DND-41 (cell line): ENCODE measurements around the gene BCKDHB.

Source experiments
- ATAC-seq: fragments of 200-7000 bp; cut with Tn5 transposase; 3 replicates; pipeline ENCODE4 v1.9.1; 2021; ENCODE audit warnings: low read depth; ENCODE audit not compliant: insufficient read depth
- DNase-seq: peaks from one replicate; pipeline ENCODE4 v3.0.0-alpha.2; 2020
- H2AFZ ChIP-seq: 2 replicates; pipeline ENCODE4 v1.6.0; 2012; ENCODE audit warnings: low read depth, low read length
- H3K27ac ChIP-seq: 2 replicates; pipeline ENCODE4 v1.5.1; 2012; ENCODE audit warnings: low read length, inconsistent platforms
- H3K27me3 ChIP-seq: fragments of 200-600 bp; sonication (generic); 2 replicates; pipeline ENCODE4 v1.6.0; 2012; ENCODE audit warnings: low read length, mild to moderate bottlenecking, inconsistent platforms; ENCODE audit not compliant: insufficient read depth, poor library complexity
- H3K36me3 ChIP-seq: 2 replicates; pipeline ENCODE4 v1.5.1; 2012; ENCODE audit warnings: low read length, inconsistent platforms; ENCODE audit not compliant: insufficient read depth
- H3K4me1 ChIP-seq: 2 replicates; pipeline ENCODE4 v1.5.1; 2012; ENCODE audit warnings: mild to moderate bottlenecking, low read length; ENCODE audit not compliant: insufficient read depth
- H3K4me2 ChIP-seq: 2 replicates; pipeline ENCODE4 v1.6.0; 2012; ENCODE audit warnings: mild to moderate bottlenecking, moderate library complexity, low read length, inconsistent platforms; ENCODE audit not compliant: insufficient read depth
- H3K4me3 ChIP-seq, 2 experiments: fragments of 200-600 bp in 1 of 2; shearing (Covaris generic) in 1 of 2; 2 replicates each; pipeline ENCODE4 v1.5.1; 2012 to 2016; ENCODE audit warnings: inconsistent platforms in 2 of 2, low read length in 2 of 2, mild to moderate bottlenecking in 2 of 2, low read depth in 1 of 2, moderate library complexity in 1 of 2
- H3K79me2 ChIP-seq: 2 replicates; pipeline ENCODE4 v1.6.0; 2012; ENCODE audit warnings: low read length, inconsistent platforms; ENCODE audit not compliant: insufficient read depth
- H3K9ac ChIP-seq: 2 replicates; pipeline ENCODE4 v1.6.0; 2012; ENCODE audit warnings: low read depth, mild to moderate bottlenecking, inconsistent platforms, low read length, moderate library complexity
- H3K9me3 ChIP-seq: 2 replicates; pipeline ENCODE4 v1.5.1; 2012; ENCODE audit warnings: low read length, moderate library complexity, mild to moderate bottlenecking, inconsistent platforms; ENCODE audit not compliant: insufficient read depth, severe bottlenecking
- H4K20me1 ChIP-seq: 2 replicates; pipeline ENCODE4 v1.6.0; 2012; ENCODE audit warnings: low read length; ENCODE audit not compliant: insufficient read depth
- CTCF ChIP-seq: IDR thresholded peaks from 2 replicates; pipeline ENCODE4 v1.5.1; 2012; ENCODE audit warnings: borderline replicate concordance, low read length, moderate library complexity, mild to moderate bottlenecking; ENCODE audit not compliant: poor library complexity, severe bottlenecking; ENCODE audit errors: extremely low read depth
- EZH2 ChIP-seq: IDR thresholded peaks from 3 replicates; pipeline ENCODE4 v1.6.1; 2012; ENCODE audit warnings: borderline replicate concordance, low read depth, mild to moderate bottlenecking, moderate library complexity, low read length, inconsistent platforms; ENCODE audit not compliant: severe bottlenecking

The BCKDHB gene

GRCh38 chr6:80340686-80341085, 234.2 kb downstream of the BCKDHB start:
- ATAC-seq, result no peak
- Histone ChIP-seq H3K4me2 (no peak overlapping the region), H2AFZ (no peak overlapping the region), H3K79me2 (no peaks in the 10 kb centered on the region), H3K9me3 (no peaks in the 10 kb centered on the region), H3K27ac (no peak overlapping the region), H3K4me1 (no peaks in the 10 kb centered on the region), H3K36me3 (no peaks in the 10 kb centered on the region), H3K9ac (no peak overlapping the region), H3K4me3 (no peak overlapping the region), H3K27me3 (no peaks in the 10 kb centered on the region), H4K20me1 (no peaks in the 10 kb centered on the region)
- TF ChIP-seq CTCF, result no peak
- TF ChIP-seq EZH2, result no peak
- DNase-seq, result no peak

GRCh38 chr6:80341330-80341729, 234.9 kb downstream of the BCKDHB start:
- Histone ChIP-seq H4K20me1 (no peaks in the 10 kb centered on the region), H2AFZ (no peak overlapping the region), H3K79me2 (no peaks in the 10 kb centered on the region), H3K27ac (no peak overlapping the region), H3K4me2 (no peak overlapping the region), H3K9me3 (no peaks in the 10 kb centered on the region), H3K4me3 (no peak overlapping the region), H3K36me3 (no peaks in the 10 kb centered on the region), H3K9ac (no peak overlapping the region), H3K27me3 (no peaks in the 10 kb centered on the region), H3K4me1 (no peaks in the 10 kb centered on the region)
- no peak for DNase-seq
- no peak for ATAC-seq
- TF ChIP-seq CTCF (no peak), EZH2 (no peak)

- Histone ChIP-seq H3K27me3 (no peaks in the 10 kb centered on the region), H3K4me2 (no peak overlapping the region), H2AFZ (no peak overlapping the region), H3K4me3 (no peak overlapping the region), H3K9ac (no peak overlapping the region), H3K27ac (no peak overlapping the region), H3K36me3 (no peaks in the 10 kb centered on the region), H4K20me1 (no peaks in the 10 kb centered on the region), H3K4me1 (no peaks in the 10 kb centered on the region), H3K9me3 (no peaks in the 10 kb centered on the region), H3K79me2 (no peaks in the 10 kb centered on the region)
- ATAC-seq (no peak), DNase-seq (no peak)
- TF ChIP-seq EZH2, result no peak
- TF ChIP-seq CTCF, result no peak
These were observed 237.0 kb downstream of the BCKDHB start for GRCh38 chr6:80343511-80343910.

- H3K4me1 ChIP-seq, result no peaks in the 10 kb centered on the region
- H4K20me1 ChIP-seq, result no peaks in the 10 kb centered on the region
- H2AFZ ChIP-seq, result no peak overlapping the region
- no peaks in the 10 kb centered on the region for H3K79me2 ChIP-seq
- H3K27me3 ChIP-seq, result no peaks in the 10 kb centered on the region
- H3K36me3 ChIP-seq, result no peaks in the 10 kb centered on the region
- no peak for ATAC-seq
- no peak overlapping the region for H3K4me3 ChIP-seq
- TF ChIP-seq EZH2 (no peak), CTCF (no peak)
- H3K9me3 ChIP-seq, result no peaks in the 10 kb centered on the region
- H3K4me2 ChIP-seq, result no peak overlapping the region
- DNase-seq, result no peak
- no peak overlapping the region for H3K9ac ChIP-seq
- no peak overlapping the region for H3K27ac ChIP-seq
These were observed 240.6 kb downstream of the BCKDHB start for GRCh38 chr6:80347101-80347500.
